SK-MEL-5 (cell line): ENCODE results near the gene UBL4B. TPM values are rescaled to one million over a fixed set of nuclear protein-coding genes. Genes with fewer than 3 reads are reported as not detected.

ENCODE experiments used
- DNase-seq: peaks from one replicate; pipeline ENCODE4 v3.0.0-alpha.2; 2016; ENCODE audit warnings: low read depth, low spot score
- in situ Hi-C: cut with HindIII; loops from 2 replicates; pipeline ENCODE4 v1.10.0; 2016; ENCODE audit warnings: low sequenced_read_pairs, high pct_unique_total_duplicates, low pct_unique_long_range_greater_than_20kb
- total RNA-seq: library from RNA; depleted of rRNA; stranded (reverse); fragments of >200 nt; shearing (Covaris generic); gene quantifications from 2 replicates; pipeline ENCODE4 v1.2.3, GENCODE V29; 2014

UBL4B gene
- total RNA-seq, 1 experiment from 2014 or later = not detected

GRCh38 chr1:110135246-110135645 is 23.0 kb downstream of the UBL4B start:
- in situ Hi-C loops = no loop called here
- no peak for DNase-seq

GRCh38 chr1:110135666-110136065 is 23.4 kb downstream of the UBL4B start:
- DNase-seq = no peak
- in situ Hi-C loops = no loop called here

GRCh38 chr1:110136911-110137310 is 24.7 kb downstream of the UBL4B start:
- DNase-seq = peak; percentile 76
- in situ Hi-C loops = no loop called here

GRCh38 chr1:110138956-110139355 is 26.7 kb downstream of the UBL4B start:
- in situ Hi-C loops = no loop called here
- no peak for DNase-seq

GRCh38 chr1:110144366-110144765 is 32.1 kb downstream of the UBL4B start:
- in situ Hi-C loops = no loop called here
- no peak for DNase-seq

- in situ Hi-C loops = no loop called here
- DNase-seq = peak; percentile 64
Measured at GRCh38 chr1:110148961-110149360, 36.7 kb downstream of the UBL4B start.

GRCh38 chr1:110150330-110151174 is 38.3 kb downstream of the UBL4B start, which contains the start of gene SLC6A17:
Gene SLC6A17 (plus strand): TSS chr1:110150494. CDS start chr1:110166930, 16,436 bp downstream.
- peak; percentile 40 for DNase-seq
- in situ Hi-C loops = no loop called here

- in situ Hi-C loops = no loop called here
- no peak for DNase-seq
Measured at GRCh38 chr1:110151175-110151669, 39.0 kb downstream of the UBL4B start.

- in situ Hi-C loops = no loop called here
- DNase-seq = no peak
Measured at GRCh38 chr1:110152133-110152785, 40.0 kb downstream of the UBL4B start.

- in situ Hi-C loops = no loop called here
- DNase-seq = no peak
Measured at GRCh38 chr1:110153407-110153950, 41.2 kb downstream of the UBL4B start.

- in situ Hi-C loops = no loop called here
- DNase-seq = peak; percentile 10
Measured at GRCh38 chr1:110155878-110156522, 43.8 kb downstream of the UBL4B start.

- no peak for DNase-seq
- in situ Hi-C loops = no loop called here
Measured at GRCh38 chr1:110158261-110158660, 46.0 kb downstream of the UBL4B start.

GRCh38 chr1:110159168-110159567 is 46.9 kb downstream of the UBL4B start:
- in situ Hi-C loops = no loop called here
- no peak for DNase-seq

GRCh38 chr1:110160538-110161100 is 48.4 kb downstream of the UBL4B start:
- in situ Hi-C loops = no loop called here
- no peak for DNase-seq

GRCh38 chr1:110161165-110161564 is 48.9 kb downstream of the UBL4B start:
- in situ Hi-C loops = no loop called here
- no peak for DNase-seq

- DNase-seq = no peak
- in situ Hi-C loops = no loop called here
Measured at GRCh38 chr1:110161849-110162248, 49.6 kb downstream of the UBL4B start.
